Omental fat pad (tissue), 4 donors: Measurements from ENCODE around the gene COQ3. TPM values are rescaled to one million over a fixed set of nuclear protein-coding genes. Genes with fewer than 3 reads are reported as not detected.
A peak's percentile ranks its signal among the peaks of the same experiment; 100 is the strongest.

Experiments used
- ATAC-seq: fragments of 150-250 bp; one replicate; pipeline ENCODE4 v1.9.1; 2016; ENCODE audit warnings: mild to moderate bottlenecking, moderate library complexity; ENCODE audit not compliant: low FRiP score
- DNase-seq: peaks from one replicate; pipeline ENCODE4 v3.0.0-alpha.2; 2019; ENCODE audit warnings: low spot score
- total RNA-seq, 4 donors: library from RNA; depleted of rRNA; stranded (reverse); fragments of >200 nt; gene quantifications; one replicate each; pipeline ENCODE4 v1.1.0, GENCODE V29; 2016
- TF ChIP-seq, protein P1 (sequence below), 3 donors: fragments of 450-650 bp; IDR thresholded peaks; one replicate each; pipeline ENCODE4 v1.5.1; 2016 to 2017; ENCODE audit warnings: antibody characterized with exemption in 3 of 3, mild to moderate bottlenecking in 3 of 3, moderate library complexity in 2 of 3

The COQ3 gene
- total RNA-seq, 4 donors from 2014 or later = 1.2 to 4.5 (median 4.0) TPM

GRCh38 chr6:99359800-99360199 lies 34.2 kb downstream of the COQ3 start:
- DNase-seq (no peak), ATAC-seq (no peak)
- TF ChIP-seq, protein P1, sequence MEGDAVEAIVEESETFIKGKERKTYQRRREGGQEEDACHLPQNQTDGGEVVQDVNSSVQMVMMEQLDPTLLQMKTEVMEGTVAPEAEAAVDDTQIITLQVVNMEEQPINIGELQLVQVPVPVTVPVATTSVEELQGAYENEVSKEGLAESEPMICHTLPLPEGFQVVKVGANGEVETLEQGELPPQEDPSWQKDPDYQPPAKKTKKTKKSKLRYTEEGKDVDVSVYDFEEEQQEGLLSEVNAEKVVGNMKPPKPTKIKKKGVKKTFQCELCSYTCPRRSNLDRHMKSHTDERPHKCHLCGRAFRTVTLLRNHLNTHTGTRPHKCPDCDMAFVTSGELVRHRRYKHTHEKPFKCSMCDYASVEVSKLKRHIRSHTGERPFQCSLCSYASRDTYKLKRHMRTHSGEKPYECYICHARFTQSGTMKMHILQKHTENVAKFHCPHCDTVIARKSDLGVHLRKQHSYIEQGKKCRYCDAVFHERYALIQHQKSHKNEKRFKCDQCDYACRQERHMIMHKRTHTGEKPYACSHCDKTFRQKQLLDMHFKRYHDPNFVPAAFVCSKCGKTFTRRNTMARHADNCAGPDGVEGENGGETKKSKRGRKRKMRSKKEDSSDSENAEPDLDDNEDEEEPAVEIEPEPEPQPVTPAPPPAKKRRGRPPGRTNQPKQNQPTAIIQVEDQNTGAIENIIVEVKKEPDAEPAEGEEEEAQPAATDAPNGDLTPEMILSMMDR (IDR thresholded peaks at IDR 0.05) = no peak

GRCh38 chr6:99356641-99357040 lies 37.4 kb downstream of the COQ3 start:
- DNase-seq (no peak), ATAC-seq (no peak)
- TF ChIP-seq, protein P1 (IDR thresholded peaks at IDR 0.05) = no peak

DNA sequence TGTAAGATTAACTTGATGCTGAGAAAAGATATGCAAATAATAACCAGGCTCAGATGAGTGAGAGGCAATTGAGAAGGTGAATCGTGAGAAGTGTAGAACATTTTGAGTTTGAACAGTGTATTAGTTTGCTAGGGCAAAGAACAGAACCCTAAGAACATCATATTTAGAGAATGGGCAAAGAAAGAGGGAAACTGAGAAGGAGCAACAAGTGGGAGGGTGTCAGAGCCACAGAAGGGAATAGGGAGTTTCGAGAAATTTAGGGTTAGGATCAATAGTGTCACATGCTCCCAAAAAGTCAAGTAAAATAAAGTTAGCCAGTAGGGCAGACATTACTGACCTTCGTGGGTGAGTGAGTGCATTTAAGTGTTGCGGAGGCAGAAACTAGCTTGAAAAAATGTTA lies 39.0 kb downstream of the COQ3 start:
- ATAC-seq (no peak), DNase-seq (no peak)
- TF ChIP-seq, protein P1 (IDR thresholded peaks at IDR 0.05) = no peak

DNA sequence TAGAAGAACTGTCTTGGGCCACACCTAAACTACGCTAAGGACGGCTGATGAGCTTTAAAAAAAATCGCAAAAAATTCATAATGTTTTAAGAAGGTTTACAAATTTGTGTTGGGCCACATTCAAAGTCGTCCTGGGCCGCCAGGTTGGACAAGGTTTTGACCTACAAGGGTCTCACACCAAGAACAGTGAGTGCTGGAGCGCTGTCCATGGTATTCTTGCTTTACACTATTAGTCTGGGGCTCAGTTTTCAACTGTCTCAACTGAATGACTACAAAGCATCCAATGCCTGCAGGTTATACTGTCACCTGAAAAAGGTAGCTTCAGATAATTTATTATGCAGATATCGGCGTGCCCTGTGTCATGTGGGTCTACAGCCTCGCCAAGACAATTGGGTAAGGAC lies 40.9 kb downstream of the COQ3 start:
- ATAC-seq (no peak), DNase-seq (no peak)
- TF ChIP-seq, protein P1 (IDR thresholded peaks at IDR 0.05) = no peak

GRCh38 chr6:99350573-99350972 lies 43.4 kb downstream of the COQ3 start:
- TF ChIP-seq, protein P1 (IDR thresholded peaks at IDR 0.05) = no peak
- DNase-seq (no peak), ATAC-seq (no peak)

DNA sequence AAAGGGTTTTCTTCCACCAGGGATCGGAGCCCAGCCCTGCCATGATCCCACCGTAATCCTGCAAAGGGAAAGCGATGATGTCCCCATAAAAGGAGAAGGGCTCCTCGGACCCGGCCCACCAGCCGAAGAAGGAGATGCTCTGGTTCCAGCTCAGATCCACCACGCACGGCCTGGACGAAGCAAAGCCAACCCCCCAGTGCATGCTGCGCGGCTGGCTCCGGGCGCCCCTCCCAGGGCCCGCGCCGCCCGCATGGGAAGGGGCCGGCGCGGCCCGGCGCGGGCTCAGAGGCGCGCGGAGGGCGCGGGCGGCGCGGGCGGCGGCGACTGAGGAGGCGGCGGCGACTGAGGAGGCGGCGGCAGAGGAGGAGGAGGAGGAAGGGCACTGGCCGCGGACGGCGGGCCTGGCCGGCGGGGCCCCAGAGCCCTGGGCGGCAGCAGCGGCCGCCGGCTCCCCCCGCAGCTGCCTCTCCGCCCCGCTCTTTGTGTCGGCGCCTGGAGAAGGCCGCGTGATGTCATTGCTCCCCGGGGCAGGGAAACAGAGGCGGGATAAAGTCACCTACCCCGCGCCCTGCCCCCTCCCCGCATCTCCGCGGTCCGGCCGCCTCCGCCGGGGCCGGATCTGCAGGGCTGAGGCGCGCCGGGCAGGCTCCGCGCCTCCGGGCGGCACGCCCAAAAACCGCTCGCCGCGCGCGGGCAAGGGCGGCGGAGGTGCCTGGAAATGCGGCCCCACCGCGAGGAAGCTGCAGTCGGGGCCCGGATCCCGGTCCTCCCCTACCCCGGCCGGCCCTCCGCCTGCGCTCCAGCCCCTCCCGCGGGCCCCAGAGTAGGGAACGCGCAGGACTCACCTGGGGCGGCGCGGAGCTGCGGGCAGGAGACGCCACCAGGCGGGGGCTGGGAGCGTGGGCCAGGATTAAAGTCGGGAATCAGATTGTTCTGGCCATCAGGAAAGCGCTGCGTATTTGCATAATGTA lies 44.5 kb downstream of the COQ3 start, which contains the start of gene FAXC:
Gene FAXC (minus strand): TSS at position 504 of the 971 bp plus-strand sequence. CDS start 302 bp downstream, at position 202.
- DNase-seq = no peak
- TF ChIP-seq, protein P1 (IDR thresholded peaks at IDR 0.05) = no peak
- ATAC-seq = peak; percentile 85
